ENCODE results near the gene HIC1. TPM values are rescaled to one million over a fixed set of nuclear protein-coding genes. Genes with fewer than 3 reads are reported as not detected.

The HIC1 gene
- total and polyA plus RNA-seq, 2 of the 4 experiments (the other 2 are of a cell fraction), result 10.4 to 23.0 TPM

DNA sequence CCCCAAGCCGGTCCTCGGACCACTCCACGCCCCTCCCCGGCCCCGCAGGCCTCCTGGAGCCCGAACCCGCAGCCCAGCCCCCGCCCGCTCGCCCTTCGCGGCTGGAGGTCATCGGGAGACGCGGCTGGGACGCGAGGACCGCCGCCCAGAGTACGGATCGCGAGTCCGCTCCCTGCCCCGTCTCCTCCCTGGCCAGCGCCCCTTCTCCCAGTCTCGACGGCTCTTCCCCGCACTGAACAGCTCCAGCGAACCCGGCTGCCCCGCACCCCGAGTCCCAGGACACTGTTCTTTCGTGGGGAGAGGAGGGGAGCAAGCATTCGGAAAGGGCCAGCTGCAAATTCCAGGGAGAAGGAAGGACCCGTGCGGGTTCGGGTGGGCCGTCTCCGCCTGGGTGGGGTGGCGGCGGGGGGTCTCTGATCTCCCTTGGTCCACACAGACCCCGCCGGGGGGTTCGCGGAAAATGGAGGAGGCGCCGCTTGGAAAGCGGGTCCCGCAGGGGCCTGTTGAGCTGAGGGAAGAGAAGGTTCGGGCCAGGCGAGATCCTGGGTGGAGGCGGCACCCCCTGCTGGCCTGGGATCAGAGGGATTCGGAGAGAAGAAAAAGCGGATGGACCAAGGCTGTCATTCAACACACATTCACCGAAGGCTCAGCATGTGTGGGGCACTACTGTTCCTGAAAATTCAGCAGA lies 29.1 kb upstream of the HIC1 start:
- Histone ChIP-seq H3K9ac (ENCODE audit: low read depth, low read length) (no peak overlapping the region), H3K4ac (ENCODE audit: low read depth, low read length) (no peak overlapping the region), H2BK15ac (ENCODE audit: low read depth, low read length) (no peak overlapping the region), H3K4me3 (ENCODE audit: insufficient read depth, low read depth, low read length) (peak overlapping the region; percentile 29), H4K20me1 (ENCODE audit: insufficient read depth, low read length) (no peaks in the 10 kb centered on the region; the same call in 1 of the 2 replicates), H2BK5ac (ENCODE audit: low read depth, low read length, poor library complexity, severe bottlenecking) (no peak overlapping the region), H3K9me1 (ENCODE audit: insufficient read depth, low read length) (no peaks in the 10 kb centered on the region), H3K23ac (ENCODE audit: low read depth, low read length) (no peak overlapping the region), H3K27me3 (ENCODE audit: control insufficient read depth, insufficient read depth, low read length) (peaks cover 48% of the 10 kb centered on the region), H2BK120ac (ENCODE audit: low read depth, low read length) (no peak overlapping the region), H3K4me2 (ENCODE audit: low read depth, low read length) (peak overlapping the region; percentile 70), H3K79me1 (ENCODE audit: low read depth in 1 of 2, low read length in 2 of 2) (peaks cover under 1 to 8% of the 10 kb centered on the region in 2 experiments; a peak in 2 of 4 replicates), H3K4me1 (ENCODE audit: control insufficient read depth, insufficient read depth, low read length) (peaks cover 1% of the 10 kb centered on the region; the same call in 1 of the 2 replicates), H3K9me3 (ENCODE audit: control insufficient read depth, insufficient read depth, low read length) (no peaks in the 10 kb centered on the region), H4K91ac (ENCODE audit: insufficient read depth, low read depth, low read length) (no peak overlapping the region), H4K8ac (ENCODE audit: low read depth in 2 of 2, low read length in 2 of 2) (no peak overlapping the region), H2AFZ (replicated peaks; ENCODE audit: low read length, poor library complexity) (peak overlapping the region; percentile 81), H3K18ac (ENCODE audit: low read depth, low read length) (no peak overlapping the region), H2AK5ac (ENCODE audit: low read depth, low read length) (no peak overlapping the region), H2AK9ac (replicated peaks; ENCODE audit: low read depth, low read length, poor library complexity) (peak overlapping the region; percentile 17), H2BK20ac (ENCODE audit: low read depth, low read length) (no peak overlapping the region), H4K5ac (ENCODE audit: low read depth, low read length) (no peak overlapping the region), H3K14ac (replicated peaks; ENCODE audit: low read depth, low read length) (no peak overlapping the region), H3K36me3 (ENCODE audit: control insufficient read depth, insufficient read depth, low read length) (no peaks in the 10 kb centered on the region), H3K56ac (ENCODE audit: extremely low read depth, insufficient read depth, low read length) (no peak overlapping the region), H3K27ac (ENCODE audit: insufficient read depth, low read length) (no peak overlapping the region)
- TF ChIP-seq RAD21 (IDR thresholded peaks at IDR 0.05; ENCODE audit: low read length) (peak; percentile 83), MXI1 (IDR thresholded peaks at IDR 0.05; ENCODE audit: borderline replicate concordance, low read depth, low read length) (no peak), CHD1 (IDR thresholded peaks at IDR 0.05; ENCODE audit: low read depth, low read length) (no peak), MAZ (IDR thresholded peaks at IDR 0.05; ENCODE audit: borderline replicate concordance, low read depth, low read length) (peak; percentile 15; the same call in 1 of the 2 replicates), CEBPB (IDR thresholded peaks at IDR 0.05; ENCODE audit: low read depth, low read length) (no peak), MAFK (IDR thresholded peaks at IDR 0.05; ENCODE audit: low read depth, low read length) (no peak), SMC3 (IDR thresholded peaks at IDR 0.05; ENCODE audit: low read depth, low read length) (peak; percentile 88), FOS (IDR thresholded peaks at IDR 0.05; ENCODE audit: low read depth, low read length) (no peak), RFX5 (IDR thresholded peaks at IDR 0.05; ENCODE audit: low read depth, low read length) (no peak)
- TF ChIP-seq, protein P1, sequence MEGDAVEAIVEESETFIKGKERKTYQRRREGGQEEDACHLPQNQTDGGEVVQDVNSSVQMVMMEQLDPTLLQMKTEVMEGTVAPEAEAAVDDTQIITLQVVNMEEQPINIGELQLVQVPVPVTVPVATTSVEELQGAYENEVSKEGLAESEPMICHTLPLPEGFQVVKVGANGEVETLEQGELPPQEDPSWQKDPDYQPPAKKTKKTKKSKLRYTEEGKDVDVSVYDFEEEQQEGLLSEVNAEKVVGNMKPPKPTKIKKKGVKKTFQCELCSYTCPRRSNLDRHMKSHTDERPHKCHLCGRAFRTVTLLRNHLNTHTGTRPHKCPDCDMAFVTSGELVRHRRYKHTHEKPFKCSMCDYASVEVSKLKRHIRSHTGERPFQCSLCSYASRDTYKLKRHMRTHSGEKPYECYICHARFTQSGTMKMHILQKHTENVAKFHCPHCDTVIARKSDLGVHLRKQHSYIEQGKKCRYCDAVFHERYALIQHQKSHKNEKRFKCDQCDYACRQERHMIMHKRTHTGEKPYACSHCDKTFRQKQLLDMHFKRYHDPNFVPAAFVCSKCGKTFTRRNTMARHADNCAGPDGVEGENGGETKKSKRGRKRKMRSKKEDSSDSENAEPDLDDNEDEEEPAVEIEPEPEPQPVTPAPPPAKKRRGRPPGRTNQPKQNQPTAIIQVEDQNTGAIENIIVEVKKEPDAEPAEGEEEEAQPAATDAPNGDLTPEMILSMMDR (conservative IDR thresholded peaks at IDR 0.05; ENCODE audit: low read depth, low read length), result peak; percentile 82
- CTCF ChIA-PET, result interaction anchor here (0.7 to 2.4 kb wide), 5 partner anchors 12 to 144 kb away, joined by 4 to 18 read pairs (median 5); no protein-coding TSS in a partner anchor
- BruUV-seq (replicated peaks), result no TSS peak
- 0% methylated on average over 9 of the region's 55 CpGs; no CpG with 5 or more reads in 1 of the 2 experiments for WGBS, 2 experiments (ENCODE audit: extremely low coverage in 2 of 2, insufficient read length in 1 of 2)
- peak; percentile 43 for ATAC-seq (ENCODE audit: low read depth)
- in situ Hi-C loops (cut with MboI; ENCODE audit: low sequenced_read_pairs), result loop anchor here (5.0 to 25.0 kb wide), 2 partner anchors 113 to 313 kb away; partner anchors contain the start of genes TLCD2 and WDR81
- POLR2A ChIA-PET (ENCODE audit: unreplicated experiment), result no interaction called here
- intact Hi-C loops (cut with micrococcal nuclease), result loop anchor here (1.0 kb wide), 1 partner anchor 117 kb away; no protein-coding TSS in a partner anchor
- DNase-seq, result peak; percentile 57
- dilution Hi-C loops (cut with HindIII; ENCODE audit: low sequenced_read_pairs, unreplicated experiment), result no loop called here
